Keratinocyte (primary cell): ENCODE measurements around the gene ARHGAP24.

Experiments
- EZH2 ChIP-seq: IDR thresholded peaks from one replicate; pipeline ENCODE4 v1.6.1; 2012; ENCODE audit warnings: inconsistent platforms, mild to moderate bottlenecking, low read length, moderate library complexity
- TF ChIP-seq, protein P1 (sequence below), 3 experiments: IDR thresholded peaks in 1 of 3; conservative IDR thresholded peaks in 1 of 3; optimal IDR thresholded peaks in 1 of 3; 2 replicates in 2 of 3; 3 replicates in 1 of 3; pipeline versions ENCODE3 to v1.5.1; 2011; ENCODE audit warnings: low read length in 3 of 3, mild to moderate bottlenecking in 3 of 3, moderate library complexity in 2 of 3, control low read depth in 1 of 3, inconsistent platforms in 1 of 3; ENCODE audit not compliant: insufficient read depth in 2 of 3; ENCODE audit errors: extremely low read depth in 1 of 3

DNA sequence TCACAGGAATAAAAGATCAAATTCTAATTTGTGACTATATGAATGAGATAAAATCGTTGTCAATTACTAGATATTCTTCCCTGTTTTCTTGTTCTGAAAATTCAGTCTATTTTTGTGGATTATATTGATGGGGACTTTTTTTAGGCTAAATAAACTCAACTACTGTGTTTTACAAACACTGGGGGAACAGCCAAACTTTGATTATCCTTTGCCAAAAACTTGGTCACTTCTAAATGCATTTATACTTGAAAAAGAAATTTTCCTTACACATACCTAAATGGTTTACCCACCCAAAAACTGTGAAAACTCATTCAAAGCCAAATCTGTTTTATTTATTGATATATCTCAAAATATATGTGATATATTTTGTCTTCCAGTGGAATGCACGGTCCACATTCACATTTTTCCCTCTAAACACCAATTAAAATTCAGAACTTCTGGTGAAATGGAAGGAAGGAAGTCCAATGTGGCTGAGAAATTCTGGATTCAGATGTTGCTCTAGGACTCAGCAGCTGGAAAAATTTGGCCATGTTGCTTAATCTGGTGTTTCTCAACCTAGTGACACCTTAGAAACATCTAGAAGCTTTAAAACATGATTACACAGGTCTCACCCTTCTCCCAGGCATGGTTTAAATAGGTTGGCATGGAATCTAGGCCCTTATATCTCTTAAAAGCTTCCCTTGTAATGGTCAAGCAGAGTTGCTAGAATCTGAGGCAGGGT is 28.6 kb upstream of the ARHGAP24 start:
- no peak for TF ChIP-seq EZH2
- TF ChIP-seq, protein P1, sequence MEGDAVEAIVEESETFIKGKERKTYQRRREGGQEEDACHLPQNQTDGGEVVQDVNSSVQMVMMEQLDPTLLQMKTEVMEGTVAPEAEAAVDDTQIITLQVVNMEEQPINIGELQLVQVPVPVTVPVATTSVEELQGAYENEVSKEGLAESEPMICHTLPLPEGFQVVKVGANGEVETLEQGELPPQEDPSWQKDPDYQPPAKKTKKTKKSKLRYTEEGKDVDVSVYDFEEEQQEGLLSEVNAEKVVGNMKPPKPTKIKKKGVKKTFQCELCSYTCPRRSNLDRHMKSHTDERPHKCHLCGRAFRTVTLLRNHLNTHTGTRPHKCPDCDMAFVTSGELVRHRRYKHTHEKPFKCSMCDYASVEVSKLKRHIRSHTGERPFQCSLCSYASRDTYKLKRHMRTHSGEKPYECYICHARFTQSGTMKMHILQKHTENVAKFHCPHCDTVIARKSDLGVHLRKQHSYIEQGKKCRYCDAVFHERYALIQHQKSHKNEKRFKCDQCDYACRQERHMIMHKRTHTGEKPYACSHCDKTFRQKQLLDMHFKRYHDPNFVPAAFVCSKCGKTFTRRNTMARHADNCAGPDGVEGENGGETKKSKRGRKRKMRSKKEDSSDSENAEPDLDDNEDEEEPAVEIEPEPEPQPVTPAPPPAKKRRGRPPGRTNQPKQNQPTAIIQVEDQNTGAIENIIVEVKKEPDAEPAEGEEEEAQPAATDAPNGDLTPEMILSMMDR (optimal IDR thresholded peaks at IDR 0.05 in 1 of 3, IDR thresholded peaks at IDR 0.05 in 1 of 3, conservative IDR thresholded peaks at IDR 0.05 in 1 of 3; ENCODE audit: extremely low read depth in 1 of 3, insufficient read depth in 2 of 3, low read length in 3 of 3): no peak
